HL-60/S4 treated with retinoic acid at 250 ng/mL for 4 days and 3 days (cell line): ENCODE results near the gene IGFBP4.

Source experiments
- in situ Hi-C: fragments of 300-500 bp; cut with MboI; formaldehyde crosslinking; loops from 2 replicates; pipeline ENCODE4 v1.7.0; 2022; ENCODE audit warnings: low sequenced_read_pairs

IGFBP4 gene

DNA sequence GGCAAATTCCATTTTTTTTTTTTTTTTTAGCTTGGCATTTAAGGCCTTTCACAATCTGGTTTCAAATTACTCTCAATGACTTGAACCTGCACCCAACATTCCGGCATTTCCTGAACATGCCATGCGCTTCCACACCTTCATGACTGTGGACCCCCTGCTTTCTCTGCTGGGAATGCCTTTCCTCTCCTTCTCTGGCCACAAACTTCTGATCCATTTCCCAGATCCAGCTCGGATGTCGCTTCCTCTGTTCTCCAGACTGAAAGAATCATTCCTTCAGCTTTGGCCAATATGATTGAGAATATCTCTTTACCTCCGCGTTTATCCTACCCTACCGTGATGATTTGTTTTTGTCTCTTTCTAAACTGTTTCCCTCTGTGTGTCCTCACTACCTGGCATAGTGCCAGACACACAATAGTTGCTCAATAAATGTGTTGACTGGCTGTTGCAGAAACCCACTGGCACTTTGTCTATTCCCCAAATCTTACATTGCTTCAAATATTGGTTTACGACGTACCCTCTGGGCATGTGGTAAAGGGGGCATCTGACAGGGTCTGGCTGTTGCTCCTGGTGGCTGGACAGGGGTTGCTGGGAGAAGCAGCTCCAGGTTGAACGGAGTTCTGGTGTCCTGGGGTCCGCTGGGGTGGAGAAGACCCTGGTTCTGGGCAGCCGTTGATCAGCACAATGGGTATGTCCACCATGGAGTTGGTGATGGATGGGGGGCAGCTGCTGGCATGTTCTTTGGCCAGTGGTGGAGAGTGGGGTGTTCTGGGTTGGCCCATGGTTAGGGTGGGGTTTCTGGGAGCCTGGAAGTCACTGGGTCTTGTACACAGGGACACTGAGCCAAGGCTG is 43.5 kb downstream of the IGFBP4 start:
- in situ Hi-C loops = no loop called here

DNA sequence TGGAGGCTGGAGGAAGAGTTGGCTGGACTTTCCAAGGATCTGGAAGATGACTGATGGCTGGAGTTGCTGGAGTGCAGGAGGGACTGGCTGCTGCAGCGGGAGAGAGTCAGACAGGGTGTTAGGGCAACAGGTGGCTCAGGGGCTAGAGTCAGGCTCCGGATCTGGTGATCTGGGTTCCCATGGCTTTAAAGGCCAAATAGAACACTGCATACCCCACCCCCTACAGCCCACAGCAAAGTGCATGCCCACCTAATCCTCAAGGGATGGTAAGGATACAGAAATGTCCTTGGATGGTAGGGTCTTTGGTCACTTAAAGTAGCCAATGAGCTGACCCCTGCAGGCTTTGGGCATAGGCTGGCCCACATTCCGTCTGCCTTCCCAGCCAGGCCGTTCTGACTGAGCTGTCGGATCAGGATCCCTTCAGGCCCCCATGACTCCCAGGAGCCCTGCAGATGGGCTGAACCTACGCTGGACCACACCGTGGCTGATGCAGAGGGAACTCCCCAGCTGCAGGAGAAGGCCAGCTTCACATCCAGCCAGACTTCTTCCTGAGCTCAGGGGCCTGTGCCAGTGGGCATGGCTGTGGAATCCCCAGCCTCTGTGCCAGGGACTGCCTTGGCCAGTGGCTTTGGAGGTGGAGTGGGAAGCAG is 44.2 kb downstream of the IGFBP4 start:
- in situ Hi-C loops = no loop called here

DNA sequence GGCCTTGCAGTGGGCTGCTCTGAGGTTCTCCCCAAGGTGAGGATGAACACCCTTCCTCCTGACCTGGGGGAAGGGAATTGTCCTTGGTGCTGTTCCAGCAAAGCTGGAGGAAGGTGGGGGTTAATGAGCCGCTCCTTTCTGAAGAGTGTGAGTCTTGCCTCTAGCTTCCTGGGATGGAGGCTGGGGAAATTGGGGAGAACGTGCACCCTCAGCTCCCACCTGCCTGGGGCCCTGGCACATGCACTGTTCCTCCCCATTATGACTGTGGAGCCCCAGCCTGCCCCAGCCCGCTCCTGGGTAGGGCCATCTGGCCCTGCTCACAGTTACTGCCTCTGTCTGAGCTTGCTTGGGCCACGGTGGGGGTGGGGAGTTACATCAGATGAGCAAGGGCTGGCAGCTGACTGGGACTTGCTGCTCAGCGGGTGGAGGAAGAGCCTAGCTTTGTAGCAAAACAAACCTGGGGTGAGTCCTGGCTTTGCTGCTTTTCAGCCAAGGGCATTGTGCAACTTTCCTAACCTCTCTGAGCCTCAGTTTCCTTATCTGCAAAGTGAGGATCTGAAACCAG is 47.1 kb downstream of the IGFBP4 start:
- in situ Hi-C loops = no loop called here

DNA sequence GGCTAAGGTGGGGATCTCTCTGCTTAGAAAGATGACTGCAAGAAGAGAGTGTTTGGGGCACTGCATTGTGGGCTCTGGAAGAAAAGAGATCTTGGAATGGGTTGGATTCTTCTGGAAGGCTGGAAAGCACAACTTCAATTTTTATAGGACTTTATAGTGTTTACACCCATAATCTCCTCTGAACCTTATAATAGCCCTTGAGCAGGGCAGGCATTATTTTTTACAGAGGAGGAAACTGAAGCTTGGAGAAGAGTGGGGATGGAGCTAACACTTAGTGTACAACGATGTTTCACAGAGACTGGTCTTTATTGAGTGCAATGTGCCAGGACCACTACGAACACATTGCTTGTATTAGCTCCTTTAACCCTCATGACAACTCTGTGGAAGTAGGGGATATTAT is 47.7 kb downstream of the IGFBP4 start:
- in situ Hi-C loops = no loop called here

DNA sequence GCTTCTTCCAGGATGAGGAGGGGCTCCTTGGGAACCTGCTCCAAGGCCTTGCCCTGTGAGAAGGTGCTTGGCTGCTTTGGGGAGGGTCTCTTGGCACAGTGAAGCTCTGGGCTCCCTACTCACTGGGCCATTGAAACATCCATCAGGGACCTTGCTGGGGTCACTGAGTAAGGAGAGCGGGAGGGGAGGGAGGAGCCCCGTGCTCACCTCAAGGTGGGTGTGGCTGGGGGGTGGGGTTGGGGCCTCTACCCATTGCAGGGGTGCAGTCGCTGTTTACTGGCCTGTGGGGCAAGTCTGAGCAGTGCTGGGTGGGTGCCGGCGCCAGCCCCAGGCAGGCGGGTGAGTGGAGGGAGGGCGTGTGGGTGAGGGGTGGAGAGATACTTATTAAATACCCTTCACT is 48.2 kb downstream of the IGFBP4 start:
- in situ Hi-C loops = no loop called here

DNA sequence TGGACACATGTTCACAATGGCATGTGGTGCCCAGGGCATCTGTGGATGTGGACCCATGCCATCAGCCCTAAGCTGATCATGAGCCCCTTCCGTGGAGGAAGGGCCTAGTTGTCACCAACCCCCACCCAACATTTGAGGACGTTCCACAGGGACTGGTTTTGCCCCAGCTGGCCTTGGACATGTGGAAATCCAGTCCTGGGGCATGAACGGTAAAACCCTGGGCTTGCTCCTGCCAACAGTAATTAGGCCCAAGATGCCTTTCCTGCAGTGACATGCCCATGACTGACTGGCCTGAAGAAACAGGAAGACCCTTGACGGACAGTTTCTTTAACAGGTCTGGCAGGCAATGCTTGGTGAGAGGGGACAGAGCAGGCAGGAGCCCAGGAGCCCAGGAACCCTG is 50.4 kb downstream of the IGFBP4 start:
- in situ Hi-C loops = no loop called here

DNA sequence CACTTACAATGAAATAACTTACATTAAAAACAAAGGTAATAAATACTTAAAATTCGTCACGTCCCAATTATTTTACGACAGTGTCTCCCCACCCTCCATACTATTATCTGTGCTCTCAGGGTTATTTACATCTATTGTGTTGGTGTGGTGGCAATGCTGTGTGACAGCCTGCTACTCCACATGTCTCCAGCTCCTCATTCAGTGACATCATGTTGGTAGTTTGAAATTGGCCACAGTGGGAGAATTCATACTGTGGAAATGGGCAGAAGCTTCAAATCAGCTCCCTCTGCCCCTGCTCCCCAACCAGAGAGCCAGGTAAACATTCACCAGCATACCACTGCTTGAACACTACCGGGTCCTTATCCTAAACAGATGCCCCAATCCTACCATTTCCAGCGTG is 51.9 kb downstream of the IGFBP4 start:
- in situ Hi-C loops = no loop called here

DNA sequence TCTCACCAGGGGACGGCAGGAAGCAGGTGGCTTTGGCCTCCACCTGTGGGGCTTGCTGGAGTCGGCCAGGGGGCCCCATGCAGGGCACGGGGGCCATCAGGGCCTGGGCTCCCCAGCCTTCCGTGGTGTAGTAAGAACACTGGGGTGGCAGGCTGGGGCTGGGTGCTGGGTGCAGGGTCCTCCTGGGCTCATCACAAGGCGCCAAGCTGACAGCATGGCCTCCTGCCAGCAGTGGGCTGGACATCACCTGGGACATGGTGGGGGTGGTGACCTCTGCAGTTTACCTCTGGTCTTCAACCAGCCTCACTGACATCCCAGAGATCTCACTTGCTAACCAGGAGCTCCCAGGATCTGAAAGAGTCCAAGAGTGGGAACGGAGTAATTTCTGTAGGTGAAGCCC is 52.9 kb downstream of the IGFBP4 start:
- in situ Hi-C loops = no loop called here

DNA sequence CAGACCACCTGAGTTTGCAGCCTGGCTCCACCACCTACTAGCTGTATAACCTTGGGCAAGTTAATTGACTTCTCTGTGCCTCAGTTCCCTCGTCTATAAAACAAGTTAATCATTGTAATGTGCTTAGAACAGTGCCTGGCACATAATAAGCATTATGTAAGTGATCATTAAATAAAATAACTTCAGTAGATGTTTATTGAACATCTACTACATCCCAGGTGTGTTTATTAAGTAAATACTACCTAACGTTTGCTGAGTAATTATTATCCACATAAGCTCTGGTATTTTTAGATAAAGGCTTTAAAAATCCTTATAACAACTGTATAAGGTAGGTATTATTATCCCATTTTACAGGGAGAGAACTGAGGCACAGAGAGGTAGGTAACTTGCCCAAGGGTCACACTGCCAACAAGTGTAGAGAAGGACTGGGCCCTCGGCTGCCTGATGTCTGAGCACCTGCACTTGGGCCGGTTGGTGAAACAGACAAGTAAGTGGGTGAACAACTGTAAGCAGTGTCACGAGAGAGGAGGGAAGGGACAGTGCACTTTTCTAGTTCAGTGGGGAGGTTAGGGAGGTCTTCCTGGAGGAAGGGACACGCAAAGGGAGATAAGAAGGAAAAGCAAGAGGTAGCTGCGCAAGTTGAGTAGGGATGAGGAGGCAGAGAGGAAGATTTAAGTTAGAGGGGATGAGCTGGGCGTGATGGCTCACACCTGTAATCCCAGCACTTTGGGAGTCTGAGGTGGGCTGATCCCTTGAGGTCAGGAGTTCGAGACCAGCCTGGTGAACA is 53.6 kb downstream of the IGFBP4 start:
- in situ Hi-C loops = no loop called here

DNA sequence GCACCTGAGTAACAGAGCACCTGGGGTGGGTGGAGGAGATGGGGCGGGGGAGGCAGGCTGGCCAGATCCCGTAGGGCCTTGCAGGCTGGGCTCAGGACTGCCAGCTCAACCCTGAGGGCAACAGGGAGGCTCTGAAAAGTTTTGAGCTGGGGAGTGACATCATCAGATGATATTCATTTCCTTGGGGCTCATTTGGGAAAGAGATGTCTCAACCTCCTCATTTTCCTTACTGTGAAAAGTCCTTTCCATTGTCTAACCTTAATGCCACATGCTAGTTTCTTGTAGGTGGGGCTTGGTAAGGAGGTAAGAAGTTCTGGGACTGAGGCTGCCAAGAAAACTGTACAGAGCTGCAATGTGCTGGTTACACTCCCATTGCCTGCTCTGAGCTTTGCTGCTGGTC is 54.4 kb downstream of the IGFBP4 start:
- in situ Hi-C loops = no loop called here

DNA sequence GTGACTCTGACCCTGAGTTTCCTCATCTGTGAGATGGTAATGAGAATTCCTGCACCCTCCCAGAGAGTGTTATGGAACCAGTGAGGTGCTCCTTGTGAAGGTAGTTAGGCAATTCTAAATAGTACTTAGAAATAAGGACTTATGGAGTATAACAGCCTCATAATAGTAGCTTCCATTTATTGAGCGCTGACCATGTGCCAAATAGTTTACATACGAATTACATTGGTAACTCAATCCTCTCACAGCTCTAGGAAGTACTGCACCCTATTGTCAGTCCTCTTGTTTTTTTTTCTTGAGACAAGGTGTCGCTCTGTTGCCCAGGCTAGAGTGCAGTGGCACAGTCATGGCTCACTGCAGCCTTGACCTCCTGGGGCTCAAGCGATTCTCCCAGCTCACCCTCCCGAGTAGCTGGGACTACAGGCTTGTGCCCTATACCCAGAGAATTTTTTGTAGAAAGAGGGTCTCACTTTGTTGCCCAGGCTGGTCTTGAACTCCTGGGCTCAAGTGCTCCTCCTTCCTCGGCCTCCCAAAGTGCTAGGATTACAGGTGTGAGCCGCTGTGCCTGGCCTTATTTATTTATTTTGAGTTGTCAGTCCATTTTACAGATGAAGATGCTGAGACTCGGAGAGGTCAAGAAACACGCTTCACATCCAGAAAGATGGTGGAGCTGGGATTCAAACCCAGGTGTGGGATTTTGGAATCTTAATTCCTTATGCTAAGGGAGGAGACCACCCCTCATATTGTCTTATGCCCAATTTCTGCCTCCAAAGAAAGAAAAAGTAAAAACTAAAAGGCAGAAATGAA is 55.2 kb downstream of the IGFBP4 start:
- in situ Hi-C loops = no loop called here

DNA sequence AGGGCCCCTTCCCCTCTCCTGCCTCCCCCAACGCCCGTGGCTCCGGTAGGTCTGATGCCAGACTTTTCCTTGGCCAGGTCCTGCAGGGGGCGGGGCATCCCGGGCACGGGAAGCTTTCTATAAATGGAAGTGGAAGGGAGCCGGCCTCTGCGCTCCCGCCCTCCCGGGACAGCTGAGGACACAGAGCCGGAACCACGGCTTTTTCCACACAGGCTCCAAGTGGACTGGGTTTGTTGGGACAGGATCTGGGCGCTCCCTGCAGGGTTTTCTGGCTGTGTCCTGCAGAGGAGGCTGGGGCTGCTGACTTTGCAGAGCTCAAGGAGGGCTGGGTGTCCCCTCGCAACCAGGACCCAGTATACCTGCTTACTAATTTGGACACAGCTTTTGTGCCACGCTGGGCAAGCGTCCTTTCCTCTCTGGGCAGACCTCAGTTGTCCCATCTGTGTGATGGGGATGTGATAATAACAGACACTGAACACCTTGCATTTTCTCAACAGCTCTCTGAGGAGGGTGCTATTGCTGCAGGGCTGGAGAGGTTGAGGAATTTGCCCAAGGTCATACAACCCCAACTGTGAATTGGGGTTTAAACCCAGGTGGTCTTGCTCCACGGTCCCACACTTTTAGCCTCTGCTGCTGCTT is 56.4 kb downstream of the IGFBP4 start:
- in situ Hi-C loops = no loop called here

DNA sequence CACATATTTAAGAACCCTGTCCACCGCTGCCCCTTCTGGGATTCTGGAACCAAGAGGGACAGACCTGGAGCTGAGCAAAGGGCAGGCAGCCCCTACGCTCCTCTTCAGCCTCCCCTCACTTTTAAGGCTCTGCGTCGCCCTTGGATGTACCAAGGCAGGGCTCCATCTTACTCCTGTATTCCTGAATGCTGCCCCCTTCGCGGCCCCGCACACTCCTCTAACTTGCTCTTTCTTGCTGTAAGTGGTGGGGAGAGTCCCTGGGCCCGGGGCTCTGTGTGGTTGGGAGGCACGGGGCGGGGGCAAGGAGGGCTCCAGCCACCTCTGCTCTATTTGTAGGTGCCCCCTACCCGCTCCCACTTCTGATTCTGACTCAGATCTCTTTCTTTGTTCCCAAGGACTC is 56.9 kb downstream of the IGFBP4 start:
- in situ Hi-C loops = no loop called here

DNA sequence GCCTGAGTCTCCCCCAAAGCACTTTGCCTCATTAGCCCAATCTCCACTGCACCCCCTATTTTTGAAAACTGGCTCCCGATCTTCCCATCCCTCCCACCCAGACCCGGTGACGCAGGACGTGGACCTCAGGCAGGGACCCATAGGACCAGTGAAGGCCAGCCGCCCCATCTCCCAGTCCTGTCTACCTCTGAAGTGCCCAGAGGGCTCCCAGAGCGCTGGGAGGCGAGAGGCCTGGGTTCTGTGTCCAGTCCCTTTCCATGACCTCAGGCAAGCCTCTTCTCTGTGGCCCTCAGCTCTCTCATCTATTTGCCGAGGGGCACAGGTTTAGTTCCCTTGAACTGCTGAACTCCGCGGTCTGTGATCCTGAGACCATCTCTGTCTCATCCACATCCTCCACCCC is 57.5 kb downstream of the IGFBP4 start:
- in situ Hi-C loops = no loop called here

DNA sequence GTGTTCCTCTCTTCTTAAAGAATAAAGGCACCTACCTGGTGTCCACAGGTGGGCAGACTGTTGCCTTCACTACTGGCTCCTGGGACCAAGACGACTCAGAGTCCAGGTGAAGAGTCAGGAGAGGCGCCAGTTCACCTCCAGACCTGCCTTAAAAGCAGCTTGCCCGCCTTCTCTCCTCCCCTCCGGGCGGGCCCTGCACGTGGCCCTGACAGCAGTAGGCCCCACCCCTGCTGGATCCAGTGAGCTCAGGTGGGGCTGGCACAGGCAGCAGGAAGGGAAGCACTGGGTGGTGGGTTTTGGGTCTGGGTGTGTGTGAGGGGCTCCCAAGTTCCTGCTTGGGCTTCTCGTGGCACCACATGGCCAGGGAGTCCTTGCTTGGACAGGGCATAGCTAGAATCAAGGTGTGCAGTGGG is 58.3 kb downstream of the IGFBP4 start, which contains the start of gene TNS4:
TNS4 (minus strand) TSS at position 125 of the 413 bp plus-strand sequence. CDS start 5,198 bp downstream, outside the sequence.
- in situ Hi-C loops = no loop called here

DNA sequence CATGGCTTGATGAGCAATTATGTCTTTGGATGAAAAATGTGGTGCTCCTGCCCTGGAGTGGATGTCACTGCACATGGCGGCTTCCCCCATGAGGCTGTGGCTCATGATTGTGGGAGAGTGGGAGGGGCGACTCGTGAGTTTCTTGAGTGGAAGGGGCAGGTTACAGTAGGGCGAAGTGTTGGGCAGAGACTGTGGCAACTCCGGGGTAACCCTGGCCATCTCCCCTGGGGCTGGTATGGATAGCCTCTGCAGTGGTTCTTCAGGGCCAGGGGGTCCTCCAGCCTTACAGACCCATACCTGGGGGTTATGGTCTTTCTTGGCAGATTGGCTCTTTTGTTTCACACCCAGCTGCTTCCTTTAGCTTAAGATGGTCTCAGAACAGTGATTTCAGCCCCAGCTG is 59.5 kb downstream of the IGFBP4 start:
- in situ Hi-C loops = no loop called here

DNA sequence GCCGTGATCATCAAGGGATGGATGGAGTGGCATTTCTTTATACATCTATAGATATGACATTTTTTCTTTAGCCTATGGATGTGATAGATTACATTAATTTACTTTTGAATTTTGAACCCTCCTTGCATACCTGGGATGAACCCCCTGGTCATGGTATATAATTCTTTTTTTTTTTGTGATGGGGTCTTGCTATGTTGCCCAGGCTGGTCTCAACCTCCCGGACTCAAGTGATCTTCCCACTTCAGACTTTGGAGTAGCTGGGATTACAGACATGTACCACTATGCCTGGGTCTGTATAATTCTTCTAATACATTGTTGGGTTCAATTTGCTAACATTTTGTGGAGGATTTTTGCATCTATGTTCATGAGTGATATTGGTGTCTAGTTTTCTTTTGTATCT is 59.9 kb downstream of the IGFBP4 start:
- in situ Hi-C loops = no loop called here

DNA sequence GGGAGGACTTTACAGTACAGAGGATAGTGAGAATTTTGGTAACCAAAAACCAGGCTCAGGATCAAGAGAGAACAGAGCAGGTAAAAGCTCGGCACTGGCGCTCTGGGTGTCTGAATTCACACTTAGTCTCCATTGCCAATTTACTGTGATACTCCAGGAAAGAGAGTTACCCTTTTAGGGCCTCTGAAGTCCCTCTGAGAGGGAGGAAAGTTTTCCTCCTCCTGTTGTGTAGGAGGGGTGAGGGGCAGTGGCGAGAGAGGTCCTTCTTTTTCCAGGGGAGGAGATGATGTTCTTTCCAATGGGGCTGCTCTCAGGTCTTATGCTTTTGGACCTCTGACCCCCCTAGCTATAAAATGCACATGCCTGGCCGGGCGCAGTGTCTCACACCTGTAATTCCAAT is 63.5 kb downstream of the IGFBP4 start:
- in situ Hi-C loops = no loop called here
